ENCODE data around the gene WDR6. TPM values are rescaled to one million over a fixed set of nuclear protein-coding genes. Genes with fewer than 3 reads are reported as not detected.
A peak's percentile ranks its signal among the peaks of the same experiment; 100 is the strongest.

The WDR6 gene
- total and polyA plus RNA-seq, 2 donors (not counting 1 experiment from before 2014, with no cell fraction given) = 58.7 to 77.9 TPM

GRCh38 chr3:49024449-49024848 lies 17.3 kb downstream of the WDR6 start:
- Histone ChIP-seq H4K20me1 (ENCODE audit: control insufficient read depth, extremely low read depth, insufficient read depth, low read length) (no peaks in the 10 kb centered on the region), H3K79me2 (ENCODE audit: control insufficient read depth, insufficient read depth, low read length) (peaks cover 62% of the 10 kb centered on the region), H2AFZ (ENCODE audit: low read length) (no peak overlapping the region), H3K4me2 (ENCODE audit: extremely low read depth, insufficient read depth, low read length) (no peak overlapping the region), H3K36me3 (ENCODE audit: control insufficient read depth, insufficient read depth, low read length) (peaks cover 32% of the 10 kb centered on the region), H3K4me1 (ENCODE audit: control insufficient read depth, extremely low read depth, insufficient read depth, low read length) (peaks cover 14% of the 10 kb centered on the region), H3K27ac (ENCODE audit: insufficient read depth, low read length) (no peak overlapping the region), H3K9me3 (ENCODE audit: control insufficient read depth, insufficient read depth, low read depth, low read length) (no peaks in the 10 kb centered on the region), H3K9ac (ENCODE audit: insufficient read depth, low read length) (no peak overlapping the region), H3K27me3 (ENCODE audit: control insufficient read depth, insufficient read depth, low read length) (no peaks in the 10 kb centered on the region), H3K4me3 (replicated peaks in 1 of 4; ENCODE audit: control extremely low read depth in 1 of 4, insufficient read depth in 1 of 4, low read depth in 3 of 4, low read length in 4 of 4) (no peak overlapping the region)
- DNase-seq (ENCODE audit: low read depth in 2 of 2) = no peak
- TF ChIP-seq EZH2 (IDR thresholded peaks at IDR 0.05; ENCODE audit: low read length, missing control alignments) = no peak
- TF ChIP-seq, protein P1, sequence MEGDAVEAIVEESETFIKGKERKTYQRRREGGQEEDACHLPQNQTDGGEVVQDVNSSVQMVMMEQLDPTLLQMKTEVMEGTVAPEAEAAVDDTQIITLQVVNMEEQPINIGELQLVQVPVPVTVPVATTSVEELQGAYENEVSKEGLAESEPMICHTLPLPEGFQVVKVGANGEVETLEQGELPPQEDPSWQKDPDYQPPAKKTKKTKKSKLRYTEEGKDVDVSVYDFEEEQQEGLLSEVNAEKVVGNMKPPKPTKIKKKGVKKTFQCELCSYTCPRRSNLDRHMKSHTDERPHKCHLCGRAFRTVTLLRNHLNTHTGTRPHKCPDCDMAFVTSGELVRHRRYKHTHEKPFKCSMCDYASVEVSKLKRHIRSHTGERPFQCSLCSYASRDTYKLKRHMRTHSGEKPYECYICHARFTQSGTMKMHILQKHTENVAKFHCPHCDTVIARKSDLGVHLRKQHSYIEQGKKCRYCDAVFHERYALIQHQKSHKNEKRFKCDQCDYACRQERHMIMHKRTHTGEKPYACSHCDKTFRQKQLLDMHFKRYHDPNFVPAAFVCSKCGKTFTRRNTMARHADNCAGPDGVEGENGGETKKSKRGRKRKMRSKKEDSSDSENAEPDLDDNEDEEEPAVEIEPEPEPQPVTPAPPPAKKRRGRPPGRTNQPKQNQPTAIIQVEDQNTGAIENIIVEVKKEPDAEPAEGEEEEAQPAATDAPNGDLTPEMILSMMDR (conservative IDR thresholded peaks at IDR 0.05 in 1 of 2, IDR thresholded peaks at IDR 0.05 in 1 of 2; ENCODE audit: low read depth in 1 of 2, low read length in 2 of 2) = no peak

- DNase-seq (ENCODE audit: low read depth in 2 of 2) = no peak
- H3K79me2 ChIP-seq (ENCODE audit: control insufficient read depth, insufficient read depth, low read length) = peaks cover 55% of the 10 kb centered on the region
- peaks cover 32% of the 10 kb centered on the region for H3K36me3 ChIP-seq (ENCODE audit: control insufficient read depth, insufficient read depth, low read length)
- no peaks in the 10 kb centered on the region for H3K27me3 ChIP-seq (ENCODE audit: control insufficient read depth, insufficient read depth, low read length)
- H4K20me1 ChIP-seq (ENCODE audit: control insufficient read depth, extremely low read depth, insufficient read depth, low read length) = no peaks in the 10 kb centered on the region
- TF ChIP-seq EZH2 (IDR thresholded peaks at IDR 0.05; ENCODE audit: low read length, missing control alignments) = no peak
- TF ChIP-seq, protein P1 (conservative IDR thresholded peaks at IDR 0.05 in 1 of 2, IDR thresholded peaks at IDR 0.05 in 1 of 2; ENCODE audit: low read depth in 1 of 2, low read length in 2 of 2) = no peak
- H3K27ac ChIP-seq (ENCODE audit: insufficient read depth, low read length) = no peak overlapping the region
- no peak overlapping the region for H3K4me3 ChIP-seq (replicated peaks in 1 of 4; ENCODE audit: control extremely low read depth in 1 of 4, insufficient read depth in 1 of 4, low read depth in 3 of 4, low read length in 4 of 4)
- H3K4me2 ChIP-seq (ENCODE audit: extremely low read depth, insufficient read depth, low read length) = no peak overlapping the region
- H3K9ac ChIP-seq (ENCODE audit: insufficient read depth, low read length) = no peak overlapping the region
- H3K9me3 ChIP-seq (ENCODE audit: control insufficient read depth, insufficient read depth, low read depth, low read length) = no peaks in the 10 kb centered on the region
- peaks cover 9% of the 10 kb centered on the region for H3K4me1 ChIP-seq (ENCODE audit: control insufficient read depth, extremely low read depth, insufficient read depth, low read length)
- H2AFZ ChIP-seq (ENCODE audit: low read length) = no peak overlapping the region
These were observed 18.0 kb downstream of the WDR6 start for GRCh38 chr3:49025005-49025792.

DNA sequence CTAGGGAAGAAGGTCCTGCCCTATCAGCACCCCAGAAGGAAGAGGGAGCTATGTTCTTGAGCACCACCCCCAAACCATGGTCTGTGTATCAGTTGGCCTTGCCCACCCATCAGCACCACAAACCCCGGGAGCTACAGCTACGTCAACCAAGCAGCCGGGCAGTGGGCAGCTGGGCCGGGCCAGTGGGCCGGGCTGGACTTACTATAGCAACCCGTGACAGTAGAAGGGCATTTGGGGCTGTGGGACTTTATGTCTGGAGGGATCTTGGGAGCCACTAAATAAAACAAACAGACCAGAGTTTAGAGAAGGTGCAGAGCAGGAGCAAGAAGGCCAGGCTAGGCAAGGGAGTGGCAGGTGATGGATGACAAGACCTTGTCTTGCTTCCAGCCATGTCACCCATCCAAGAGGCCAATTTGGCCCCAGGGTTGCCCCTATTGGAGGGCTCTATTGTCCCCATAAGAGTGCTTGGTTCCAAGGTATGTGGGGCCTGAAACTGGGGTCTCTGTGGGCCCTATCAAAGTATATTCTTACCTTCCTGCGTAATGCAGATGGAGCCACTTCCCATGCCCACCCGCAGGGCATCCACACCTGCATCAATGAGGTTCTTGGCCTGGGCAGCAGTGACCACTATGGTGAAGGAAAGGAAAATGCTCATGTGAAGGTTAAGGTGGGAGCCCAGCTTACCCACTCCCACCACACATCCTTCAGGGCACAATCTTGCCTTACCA lies 18.8 kb downstream of the WDR6 start:
- Histone ChIP-seq H3K27ac (ENCODE audit: insufficient read depth, low read length) (peak overlapping the region; percentile 23), H3K27me3 (ENCODE audit: control insufficient read depth, insufficient read depth, low read length) (no peaks in the 10 kb centered on the region), H3K79me2 (ENCODE audit: control insufficient read depth, insufficient read depth, low read length) (peaks cover 49% of the 10 kb centered on the region), H3K4me3 (replicated peaks in 1 of 4; ENCODE audit: control extremely low read depth in 1 of 4, insufficient read depth in 1 of 4, low read depth in 3 of 4, low read length in 4 of 4) (no peak overlapping the region), H3K4me2 (ENCODE audit: extremely low read depth, insufficient read depth, low read length) (no peak overlapping the region), H3K9me3 (ENCODE audit: control insufficient read depth, insufficient read depth, low read depth, low read length) (no peaks in the 10 kb centered on the region), H2AFZ (ENCODE audit: low read length) (no peak overlapping the region), H3K4me1 (ENCODE audit: control insufficient read depth, extremely low read depth, insufficient read depth, low read length) (peaks cover 9% of the 10 kb centered on the region), H3K9ac (ENCODE audit: insufficient read depth, low read length) (no peak overlapping the region), H3K36me3 (ENCODE audit: control insufficient read depth, insufficient read depth, low read length) (peaks cover 35% of the 10 kb centered on the region), H4K20me1 (ENCODE audit: control insufficient read depth, extremely low read depth, insufficient read depth, low read length) (no peaks in the 10 kb centered on the region)
- no peak for TF ChIP-seq EZH2 (IDR thresholded peaks at IDR 0.05; ENCODE audit: low read length, missing control alignments)
- TF ChIP-seq, protein P1 (conservative IDR thresholded peaks at IDR 0.05 in 1 of 2, IDR thresholded peaks at IDR 0.05 in 1 of 2; ENCODE audit: low read depth in 1 of 2, low read length in 2 of 2) = no peak
- no peak for DNase-seq (ENCODE audit: low read depth in 2 of 2)

All from fibroblast of lung (primary cell).